Keratinocyte (primary cell): ENCODE results near the gene PTK7. TPM values are rescaled to one million over a fixed set of nuclear protein-coding genes. Genes with fewer than 3 reads are reported as not detected.

Experiments
- DNase-seq: peaks from one replicate; pipeline ENCODE4 v3.0.0-alpha.2; 2011; ENCODE audit warnings: low read depth, missing footprints, low spot score
- FAIRE-seq: peaks from 2 replicates; lab custom pipeline; 2011; peaks lifted over from hg19 to GRCh38; lab: Jason Lieb, UNC
- H2AFZ ChIP-seq: 2 replicates; pipeline ENCODE4 v1.6.0; 2012; ENCODE audit warnings: low read length, control low read depth, inconsistent platforms; ENCODE audit not compliant: control insufficient read depth
- H3K27ac ChIP-seq: 2 replicates; pipeline ENCODE4 v1.5.1; 2011; ENCODE audit warnings: low read length; ENCODE audit not compliant: control insufficient read depth, insufficient read depth
- H3K27me3 ChIP-seq: 3 replicates; pipeline ENCODE4 v1.6.0; 2011; ENCODE audit warnings: low read length; ENCODE audit not compliant: control insufficient read depth, insufficient read depth; ENCODE audit errors: extremely low read depth
- H3K36me3 ChIP-seq, 2 experiments: 2 replicates in 1 of 2; 3 replicates in 1 of 2; pipeline ENCODE4 v1.5.1; 2011; ENCODE audit warnings: low read length in 2 of 2, mild to moderate bottlenecking in 1 of 2; ENCODE audit not compliant: control insufficient read depth in 2 of 2, insufficient read depth in 2 of 2; ENCODE audit errors: extremely low read depth in 1 of 2
- H3K4me1 ChIP-seq: 3 replicates; pipeline ENCODE4 v1.5.1; 2011; ENCODE audit warnings: low read length; ENCODE audit not compliant: control insufficient read depth, insufficient read depth; ENCODE audit errors: extremely low read depth
- H3K4me2 ChIP-seq: 3 replicates; pipeline ENCODE4 v1.6.0; 2011; ENCODE audit warnings: low read depth, low read length; ENCODE audit not compliant: control insufficient read depth, insufficient read depth; ENCODE audit errors: extremely low read depth
- H3K4me3 ChIP-seq, 3 experiments: fragments of 200-600 bp in 1 of 3; sonication (generic) in 1 of 3; 2 replicates in 2 of 3; 3 replicates in 1 of 3; pipeline ENCODE4 v1.5.1; 2011 to 2016; ENCODE audit warnings: low read length in 3 of 3, mild to moderate bottlenecking in 3 of 3, control low read depth in 2 of 3, inconsistent platforms in 1 of 3, low read depth in 1 of 3, mixed read lengths in 1 of 3, mixed run types in 1 of 3, moderate library complexity in 1 of 3; ENCODE audit not compliant: control insufficient read depth in 2 of 3, insufficient read depth in 2 of 3; ENCODE audit errors: extremely low read depth in 1 of 3
- H3K79me2 ChIP-seq: 2 replicates; pipeline ENCODE4 v1.6.0; 2012; ENCODE audit warnings: low read length; ENCODE audit not compliant: control insufficient read depth, insufficient read depth
- H3K9ac ChIP-seq: 3 replicates; pipeline ENCODE4 v1.6.0; 2011; ENCODE audit warnings: low read length; ENCODE audit not compliant: control insufficient read depth, insufficient read depth; ENCODE audit errors: extremely low read depth
- H3K9me1 ChIP-seq: 3 replicates; pipeline ENCODE4 v1.6.0; 2011; ENCODE audit warnings: low read length; ENCODE audit not compliant: control insufficient read depth, insufficient read depth; ENCODE audit errors: extremely low read depth
- H3K9me3 ChIP-seq: 2 replicates; pipeline ENCODE4 v1.5.1; 2012; ENCODE audit warnings: low read depth, low read length; ENCODE audit not compliant: control insufficient read depth
- H4K20me1 ChIP-seq: 3 replicates; pipeline ENCODE4 v1.6.0; 2011; ENCODE audit warnings: low read length; ENCODE audit not compliant: control insufficient read depth, insufficient read depth; ENCODE audit errors: extremely low read depth
- CTCF ChIP-seq, 3 experiments: IDR thresholded peaks in 1 of 3; conservative IDR thresholded peaks in 1 of 3; optimal IDR thresholded peaks in 1 of 3; 2 replicates in 2 of 3; 3 replicates in 1 of 3; pipeline versions ENCODE3 to v1.5.1; 2011; ENCODE audit warnings: low read length in 3 of 3, mild to moderate bottlenecking in 3 of 3, moderate library complexity in 2 of 3, control low read depth in 1 of 3, inconsistent platforms in 1 of 3; ENCODE audit not compliant: insufficient read depth in 2 of 3; ENCODE audit errors: extremely low read depth in 1 of 3
- EZH2 ChIP-seq: IDR thresholded peaks from one replicate; pipeline ENCODE4 v1.6.1; 2012; ENCODE audit warnings: inconsistent platforms, mild to moderate bottlenecking, low read length, moderate library complexity
- dilution Hi-C: fragments of 300-500 bp; cut with MboI; formaldehyde crosslinking; loops from one replicate; pipeline ENCODE4 v1.7.0; 2020; ENCODE audit warnings: low sequenced_read_pairs; ENCODE audit not compliant: extremely low pct_ligation_motif_present
- polyA plus RNA-seq, 5 experiments: library from polyadenylated mRNA; depleted of rRNA in 3 of 5; stranded (reverse) in 3 of 5; stranded (forward) in 1 of 5; unstranded in 1 of 5; fragments of >200 nt; gene quantifications; 1 replicate in 1 of 5; 2 replicates in 3 of 5; 3 replicates in 1 of 5; pipeline versions ENCODE4 v1.2.1 to v1.2.3, GENCODE V29; 2011 to 2012; ENCODE audit warnings: missing spikeins in 2 of 5, low read depth in 1 of 5, low replicate concordance in 1 of 5

Gene PTK7
- polyA plus RNA-seq, 1 donor (not counting 4 experiments of a cell fraction or from before 2014, with no cell fraction given): 58.8 TPM

GRCh38 chr6:43097098-43097489 is 21.0 kb downstream of the PTK7 start:
- H3K9me1 ChIP-seq: no peaks in the 10 kb centered on the region
- H3K9me3 ChIP-seq: no peaks in the 10 kb centered on the region
- H4K20me1 ChIP-seq: no peaks in the 10 kb centered on the region
- H3K4me1 ChIP-seq: peaks cover 48% of the 10 kb centered on the region
- H3K4me2 ChIP-seq: peak overlapping the region; percentile 98
- H3K4me3 ChIP-seq: peak overlapping the region in 2 of 3 experiments; percentile 48 to 76
- TF ChIP-seq EZH2: no peak
- no peak for TF ChIP-seq CTCF (optimal IDR thresholded peaks at IDR 0.05 in 1 of 3, IDR thresholded peaks at IDR 0.05 in 1 of 3, conservative IDR thresholded peaks at IDR 0.05 in 1 of 3; ENCODE audit: extremely low read depth in 1 of 3, insufficient read depth in 2 of 3, low read length in 3 of 3)
- H3K9ac ChIP-seq: peak overlapping the region; percentile 87
- DNase-seq (no peak), FAIRE-seq (no peak)
- dilution Hi-C loops: no loop called here
- H3K36me3 ChIP-seq: peaks cover 0 to 5% of the 10 kb centered on the region in 2 experiments
- H3K27ac ChIP-seq: peak overlapping the region; percentile 83
- H3K79me2 ChIP-seq: peaks cover 72% of the 10 kb centered on the region
- no peak overlapping the region for H2AFZ ChIP-seq
- no peaks in the 10 kb centered on the region for H3K27me3 ChIP-seq

GRCh38 chr6:43097502-43097901 is 21.4 kb downstream of the PTK7 start:
- peaks cover 0 to 5% of the 10 kb centered on the region in 2 experiments for H3K36me3 ChIP-seq
- H3K9ac ChIP-seq: peak overlapping the region; percentile 87
- peaks cover 48% of the 10 kb centered on the region for H3K4me1 ChIP-seq
- peak overlapping the region; percentile 98 for H3K4me2 ChIP-seq
- dilution Hi-C loops: no loop called here
- no peaks in the 10 kb centered on the region for H4K20me1 ChIP-seq
- H3K9me3 ChIP-seq: no peaks in the 10 kb centered on the region
- H3K4me3 ChIP-seq: peak overlapping the region in 2 of 3 experiments; percentile 48 to 76
- no peak overlapping the region for H2AFZ ChIP-seq
- DNase-seq (no peak), FAIRE-seq (no peak)
- no peaks in the 10 kb centered on the region for H3K27me3 ChIP-seq
- TF ChIP-seq CTCF (optimal IDR thresholded peaks at IDR 0.05 in 1 of 3, IDR thresholded peaks at IDR 0.05 in 1 of 3, conservative IDR thresholded peaks at IDR 0.05 in 1 of 3; ENCODE audit: extremely low read depth in 1 of 3, insufficient read depth in 2 of 3, low read length in 3 of 3): no peak
- no peak for TF ChIP-seq EZH2
- H3K9me1 ChIP-seq: no peaks in the 10 kb centered on the region
- peak overlapping the region; percentile 83 for H3K27ac ChIP-seq
- peaks cover 71% of the 10 kb centered on the region for H3K79me2 ChIP-seq
